Measurements from ENCODE around the gene DYNC1I1.

Gene DYNC1I1

GRCh38 chr7:96009148-96009547 lies 236.8 kb downstream of the DYNC1I1 start:
- in situ Hi-C loops (cut with MboI; ENCODE audit: low sequenced_read_pairs): no loop called here

GRCh38 chr7:96013836-96014235 lies 241.5 kb downstream of the DYNC1I1 start:
- in situ Hi-C loops (cut with MboI; ENCODE audit: low sequenced_read_pairs): no loop called here

- in situ Hi-C loops (cut with MboI; ENCODE audit: low sequenced_read_pairs): no loop called here
Measured at GRCh38 chr7:96014617-96015016, 242.3 kb downstream of the DYNC1I1 start.

GRCh38 chr7:96016056-96016586 lies 243.8 kb downstream of the DYNC1I1 start:
- in situ Hi-C loops (cut with MboI; ENCODE audit: low sequenced_read_pairs): no loop called here

- in situ Hi-C loops (cut with MboI; ENCODE audit: low sequenced_read_pairs): no loop called here
Measured at GRCh38 chr7:96016735-96017134, 244.4 kb downstream of the DYNC1I1 start.

GRCh38 chr7:96017877-96018276 lies 245.5 kb downstream of the DYNC1I1 start:
- in situ Hi-C loops (cut with MboI; ENCODE audit: low sequenced_read_pairs): no loop called here

- in situ Hi-C loops (cut with MboI; ENCODE audit: low sequenced_read_pairs): no loop called here
Measured at GRCh38 chr7:96021568-96021967, 249.2 kb downstream of the DYNC1I1 start.

GRCh38 chr7:96023387-96023786 lies 251.0 kb downstream of the DYNC1I1 start:
- in situ Hi-C loops (cut with MboI; ENCODE audit: low sequenced_read_pairs): no loop called here

- in situ Hi-C loops (cut with MboI; ENCODE audit: low sequenced_read_pairs): no loop called here
Measured at GRCh38 chr7:96026010-96026409, 253.7 kb downstream of the DYNC1I1 start.

GRCh38 chr7:96026611-96027010 lies 254.3 kb downstream of the DYNC1I1 start:
- in situ Hi-C loops (cut with MboI; ENCODE audit: low sequenced_read_pairs): no loop called here

GRCh38 chr7:96028729-96029128 lies 256.4 kb downstream of the DYNC1I1 start:
- in situ Hi-C loops (cut with MboI; ENCODE audit: low sequenced_read_pairs): no loop called here

- in situ Hi-C loops (cut with MboI; ENCODE audit: low sequenced_read_pairs): no loop called here
Measured at GRCh38 chr7:96033009-96033598, 260.8 kb downstream of the DYNC1I1 start.

- in situ Hi-C loops (cut with MboI; ENCODE audit: low sequenced_read_pairs): no loop called here
Measured at GRCh38 chr7:96034940-96035727, 262.8 kb downstream of the DYNC1I1 start.

- in situ Hi-C loops (cut with MboI; ENCODE audit: low sequenced_read_pairs): no loop called here
Measured at GRCh38 chr7:96040250-96040772, 268.0 kb downstream of the DYNC1I1 start.

GRCh38 chr7:96041171-96041570 lies 268.8 kb downstream of the DYNC1I1 start:
- in situ Hi-C loops (cut with MboI; ENCODE audit: low sequenced_read_pairs): no loop called here

GRCh38 chr7:96045181-96045580 lies 272.8 kb downstream of the DYNC1I1 start:
- in situ Hi-C loops (cut with MboI; ENCODE audit: low sequenced_read_pairs): no loop called here

- in situ Hi-C loops (cut with MboI; ENCODE audit: low sequenced_read_pairs): no loop called here
Measured at GRCh38 chr7:96045919-96046318, 273.6 kb downstream of the DYNC1I1 start.

- in situ Hi-C loops (cut with MboI; ENCODE audit: low sequenced_read_pairs): no loop called here
Measured at GRCh38 chr7:96052289-96052688, 279.9 kb downstream of the DYNC1I1 start.

- in situ Hi-C loops (cut with MboI; ENCODE audit: low sequenced_read_pairs): no loop called here
Measured at GRCh38 chr7:96052860-96053470, 280.6 kb downstream of the DYNC1I1 start.

- in situ Hi-C loops (cut with MboI; ENCODE audit: low sequenced_read_pairs): no loop called here
Measured at GRCh38 chr7:96055717-96056116, 283.4 kb downstream of the DYNC1I1 start.

- in situ Hi-C loops (cut with MboI; ENCODE audit: low sequenced_read_pairs): no loop called here
Measured at GRCh38 chr7:96059075-96059474, 286.7 kb downstream of the DYNC1I1 start.

- in situ Hi-C loops (cut with MboI; ENCODE audit: low sequenced_read_pairs): no loop called here
Measured at GRCh38 chr7:96061009-96061408, 288.7 kb downstream of the DYNC1I1 start.

All from HL-60/S4 (cell line).